Osteoblast (primary cell): ENCODE data around the gene TMEM18. TPM values are rescaled to one million over a fixed set of nuclear protein-coding genes. Genes with fewer than 3 reads are reported as not detected.

Source experiments
- DNase-seq: peaks from one replicate; pipeline ENCODE4 v3.0.0; 2011; ENCODE audit warnings: low spot score, mixed read lengths; ENCODE audit not compliant: insufficient read length; ENCODE audit errors: missing footprints
- H2AFZ ChIP-seq: 2 replicates; pipeline ENCODE4 v1.6.0; 2011; ENCODE audit warnings: mild to moderate bottlenecking, low read length
- H3K27ac ChIP-seq: 2 replicates; pipeline ENCODE4 v1.5.1; 2011; ENCODE audit warnings: mild to moderate bottlenecking, low read depth, low read length, moderate library complexity
- H3K27me3 ChIP-seq: 2 replicates; pipeline ENCODE4 v1.6.0; 2012; ENCODE audit warnings: mild to moderate bottlenecking, control low read depth, inconsistent platforms, low read length, moderate library complexity; ENCODE audit not compliant: insufficient read depth
- H3K36me3 ChIP-seq: 2 replicates; pipeline ENCODE4 v1.5.1; 2011; ENCODE audit warnings: mild to moderate bottlenecking, low read length, control low read depth, moderate library complexity; ENCODE audit not compliant: insufficient read depth
- H3K4me1 ChIP-seq: 2 replicates; pipeline ENCODE4 v1.5.1; 2011; ENCODE audit warnings: mild to moderate bottlenecking, low read length, control low read depth, moderate library complexity; ENCODE audit not compliant: insufficient read depth
- H3K4me2 ChIP-seq: 2 replicates; pipeline ENCODE4 v1.6.0; 2011; ENCODE audit warnings: mild to moderate bottlenecking, low read length; ENCODE audit not compliant: insufficient read depth
- H3K4me3 ChIP-seq: fragments of 200-600 bp; sonication (generic); 3 replicates; pipeline ENCODE4 v1.5.1; 2012; ENCODE audit warnings: mild to moderate bottlenecking, low read length, inconsistent platforms; ENCODE audit not compliant: insufficient read depth
- H3K79me2 ChIP-seq: 2 replicates; pipeline ENCODE4 v1.6.0; 2012; ENCODE audit warnings: mild to moderate bottlenecking, low read length, control low read depth, inconsistent platforms; ENCODE audit not compliant: insufficient read depth
- H3K9me3 ChIP-seq: 2 replicates; pipeline ENCODE4 v1.5.1; 2011; ENCODE audit warnings: low read depth, low read length, control low read depth
- H4K20me1 ChIP-seq: 2 replicates; pipeline ENCODE4 v1.6.0; 2012; ENCODE audit warnings: mild to moderate bottlenecking, low read length, control low read depth; ENCODE audit not compliant: insufficient read depth
- CTCF ChIP-seq: IDR thresholded peaks from 2 replicates; pipeline ENCODE4 v1.5.1; 2011; ENCODE audit warnings: mild to moderate bottlenecking, low read depth, low read length, moderate library complexity; ENCODE audit errors: extremely low read depth
- total RNA-seq: library from RNA; depleted of rRNA; stranded (reverse); fragments of >200 nt; gene quantifications from 2 replicates; pipeline ENCODE4 v1.2.3, GENCODE V29; 2012

The TMEM18 gene
- total RNA-seq, 1 donor, result 15.9 TPM

- no peak for TF ChIP-seq CTCF
- Histone ChIP-seq H3K4me2 (no peak overlapping the region), H2AFZ (no peak overlapping the region), H3K79me2 (no peaks in the 10 kb centered on the region), H3K27me3 (peaks cover 3% of the 10 kb centered on the region), H3K4me3 (no peak overlapping the region), H3K36me3 (no peaks in the 10 kb centered on the region), H3K27ac (no peak overlapping the region), H3K9me3 (no peaks in the 10 kb centered on the region), H4K20me1 (no peaks in the 10 kb centered on the region), H3K4me1 (no peaks in the 10 kb centered on the region)
- peak; percentile 54 for DNase-seq
These were observed 35.1 kb downstream of the TMEM18 start for GRCh38 chr2:641872-642815.

- H3K4me1 ChIP-seq, result no peaks in the 10 kb centered on the region
- H4K20me1 ChIP-seq, result no peaks in the 10 kb centered on the region
- H3K4me2 ChIP-seq, result no peak overlapping the region
- H2AFZ ChIP-seq, result no peak overlapping the region
- H3K79me2 ChIP-seq, result no peaks in the 10 kb centered on the region
- no peak for TF ChIP-seq CTCF
- H3K27ac ChIP-seq, result no peak overlapping the region
- H3K4me3 ChIP-seq, result no peak overlapping the region
- no peaks in the 10 kb centered on the region for H3K36me3 ChIP-seq
- no peaks in the 10 kb centered on the region for H3K9me3 ChIP-seq
- DNase-seq, result no peak
- H3K27me3 ChIP-seq, result no peaks in the 10 kb centered on the region
These were observed 35.9 kb downstream of the TMEM18 start for GRCh38 chr2:641164-641871.

GRCh38 chr2:639703-640102, 37.5 kb downstream of the TMEM18 start:
- Histone ChIP-seq H3K36me3 (no peaks in the 10 kb centered on the region), H3K27ac (no peak overlapping the region), H3K27me3 (no peaks in the 10 kb centered on the region), H2AFZ (no peak overlapping the region), H4K20me1 (no peaks in the 10 kb centered on the region), H3K79me2 (no peaks in the 10 kb centered on the region), H3K4me1 (no peaks in the 10 kb centered on the region), H3K4me2 (no peak overlapping the region), H3K4me3 (no peak overlapping the region), H3K9me3 (no peaks in the 10 kb centered on the region)
- DNase-seq, result peak; percentile 77
- TF ChIP-seq CTCF, result no peak

- no peaks in the 10 kb centered on the region for H3K79me2 ChIP-seq
- no peak for TF ChIP-seq CTCF
These were observed 39.4 kb downstream of the TMEM18 start for GRCh38 chr2:637804-638203.

More at GRCh38 chr2:637804-638203, 39.4 kb downstream of the TMEM18 start:
- Histone ChIP-seq H3K36me3 (no peaks in the 10 kb centered on the region), H3K9me3 (no peaks in the 10 kb centered on the region), H3K27me3 (no peaks in the 10 kb centered on the region), H4K20me1 (no peaks in the 10 kb centered on the region), H2AFZ (no peak overlapping the region), H3K4me2 (no peak overlapping the region), H3K27ac (no peak overlapping the region), H3K4me1 (no peaks in the 10 kb centered on the region), H3K4me3 (no peak overlapping the region)
- DNase-seq, result no peak
